GM12874 (cell line): Measurements from ENCODE around the gene CDH26.

ENCODE experiments used
- TF ChIP-seq, protein P1 (sequence below): IDR thresholded peaks from 2 replicates; pipeline ENCODE4 v1.5.1; 2011; ENCODE audit warnings: low read depth, mild to moderate bottlenecking, control low read depth, low read length, moderate library complexity; ENCODE audit not compliant: insufficient read depth

CDH26 gene

DNA sequence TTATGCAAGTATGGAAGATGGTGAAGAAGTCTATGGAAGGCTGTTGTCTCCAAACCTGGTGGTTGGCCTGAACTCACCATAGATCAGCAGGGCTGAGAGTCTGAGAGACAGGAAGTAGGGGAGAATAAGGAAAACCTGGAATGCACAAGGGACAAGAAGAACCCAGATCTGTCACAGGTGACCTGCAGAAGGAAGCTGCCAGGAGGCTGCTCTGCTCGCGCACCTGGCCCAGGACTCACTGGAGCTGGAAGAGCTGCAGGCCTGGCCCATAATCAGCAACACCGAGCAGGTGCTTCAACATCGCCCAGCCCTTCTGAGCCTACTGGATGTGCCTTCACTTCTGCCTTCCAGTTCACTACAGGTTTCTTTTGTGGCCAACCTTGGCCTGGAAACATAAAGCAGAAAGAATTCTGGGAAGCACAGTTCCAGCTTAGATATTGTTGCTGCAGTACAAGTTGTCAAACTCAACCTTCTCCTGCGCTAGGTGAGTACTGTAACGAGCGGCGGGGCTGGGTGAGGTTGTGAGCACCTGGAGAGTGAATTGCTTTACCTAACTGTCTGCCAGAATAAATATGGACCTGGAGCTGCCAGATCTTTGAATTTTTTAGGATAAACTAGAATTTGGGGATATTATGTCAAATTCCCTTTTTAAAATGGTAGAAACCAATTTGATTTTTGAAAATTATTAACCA, 82.4 kb downstream of the CDH26 start:
- TF ChIP-seq, protein P1, sequence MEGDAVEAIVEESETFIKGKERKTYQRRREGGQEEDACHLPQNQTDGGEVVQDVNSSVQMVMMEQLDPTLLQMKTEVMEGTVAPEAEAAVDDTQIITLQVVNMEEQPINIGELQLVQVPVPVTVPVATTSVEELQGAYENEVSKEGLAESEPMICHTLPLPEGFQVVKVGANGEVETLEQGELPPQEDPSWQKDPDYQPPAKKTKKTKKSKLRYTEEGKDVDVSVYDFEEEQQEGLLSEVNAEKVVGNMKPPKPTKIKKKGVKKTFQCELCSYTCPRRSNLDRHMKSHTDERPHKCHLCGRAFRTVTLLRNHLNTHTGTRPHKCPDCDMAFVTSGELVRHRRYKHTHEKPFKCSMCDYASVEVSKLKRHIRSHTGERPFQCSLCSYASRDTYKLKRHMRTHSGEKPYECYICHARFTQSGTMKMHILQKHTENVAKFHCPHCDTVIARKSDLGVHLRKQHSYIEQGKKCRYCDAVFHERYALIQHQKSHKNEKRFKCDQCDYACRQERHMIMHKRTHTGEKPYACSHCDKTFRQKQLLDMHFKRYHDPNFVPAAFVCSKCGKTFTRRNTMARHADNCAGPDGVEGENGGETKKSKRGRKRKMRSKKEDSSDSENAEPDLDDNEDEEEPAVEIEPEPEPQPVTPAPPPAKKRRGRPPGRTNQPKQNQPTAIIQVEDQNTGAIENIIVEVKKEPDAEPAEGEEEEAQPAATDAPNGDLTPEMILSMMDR: no peak

DNA sequence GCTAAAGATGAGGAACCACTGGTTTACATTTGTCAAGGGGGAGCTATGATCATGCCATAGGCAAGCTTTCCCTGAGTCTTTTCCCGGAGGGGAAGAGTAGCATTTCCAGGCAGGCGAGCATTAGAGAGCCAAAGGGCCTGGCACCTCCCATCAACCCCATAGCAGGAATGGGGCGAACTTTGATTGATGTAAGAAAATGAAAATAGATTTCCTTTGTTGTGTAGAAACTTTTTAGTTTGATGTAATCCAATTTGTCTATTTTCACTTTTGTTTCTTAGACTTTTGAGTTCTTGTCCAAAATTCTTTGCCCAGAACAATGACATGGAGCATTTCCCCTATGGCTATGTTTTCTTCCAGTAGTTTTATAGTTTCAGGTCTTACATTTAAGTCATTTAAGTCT, 85.2 kb downstream of the CDH26 start:
- TF ChIP-seq, protein P1: no peak

DNA sequence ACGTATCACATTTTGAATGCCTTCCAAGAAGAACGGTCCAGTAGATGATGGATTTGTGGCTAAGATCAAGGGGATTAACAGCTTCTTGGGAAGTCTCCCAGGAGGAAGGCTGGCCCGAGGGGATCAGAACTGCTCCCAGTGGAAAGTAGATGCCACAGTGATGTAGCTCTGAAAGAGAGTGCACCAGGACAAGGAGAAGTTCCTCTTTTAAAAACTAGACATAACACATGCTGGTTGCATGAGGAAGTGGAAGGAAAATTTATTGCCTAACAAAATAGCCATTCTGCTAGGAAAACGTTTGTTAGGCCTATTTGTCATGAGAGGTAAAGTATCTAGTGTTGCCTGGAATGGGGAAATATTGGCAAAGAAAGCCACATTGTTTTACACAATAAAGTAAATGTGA, 87.8 kb downstream of the CDH26 start:
- TF ChIP-seq, protein P1: no peak

- TF ChIP-seq, protein P1: no peak
These were observed 88.2 kb downstream of the CDH26 start for GRCh38 chr20:60046436-60046835.

GRCh38 chr20:60046860-60047259, 88.6 kb downstream of the CDH26 start:
- TF ChIP-seq, protein P1: no peak

DNA sequence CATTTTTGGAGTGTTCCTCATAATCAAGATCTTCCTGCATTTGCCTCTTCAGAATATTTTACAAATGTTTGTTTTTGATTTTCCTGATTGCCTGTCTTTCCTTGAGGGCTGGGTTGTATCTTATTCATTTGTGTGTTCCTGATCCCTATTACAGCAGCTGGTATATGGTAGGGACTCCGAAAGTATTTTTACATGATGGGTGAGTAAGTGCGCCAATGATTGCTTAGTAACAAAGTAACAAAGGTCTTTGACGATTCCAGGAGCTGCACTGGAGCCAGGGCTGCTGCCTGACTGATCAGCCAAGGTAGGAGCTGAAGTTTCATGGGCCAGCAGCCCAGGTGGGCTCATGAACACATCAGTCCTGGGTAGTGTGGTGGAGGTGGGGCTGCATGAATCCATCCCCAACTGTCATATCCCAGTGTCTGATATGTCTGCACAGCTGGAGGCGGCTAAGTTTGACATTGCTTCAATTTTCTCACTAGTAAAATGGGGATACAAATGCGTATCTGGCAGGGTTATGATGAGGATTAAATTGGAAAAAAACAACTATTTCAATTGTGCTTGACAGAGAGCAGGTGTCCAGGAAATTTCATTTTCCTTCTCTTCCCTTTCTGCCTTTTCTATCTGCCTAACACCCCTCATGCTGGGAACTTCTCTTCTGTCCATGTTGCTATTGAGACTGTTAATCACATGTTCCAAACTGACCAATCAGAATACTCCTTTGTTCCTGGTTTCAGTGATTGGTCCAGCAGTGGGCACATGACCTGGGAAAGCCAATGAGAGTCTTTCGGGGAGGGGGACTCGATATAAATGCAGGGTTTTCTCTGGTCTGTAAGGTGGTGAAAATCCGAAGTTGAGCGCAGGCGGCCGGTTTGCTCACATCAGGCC, 90.7 kb downstream of the CDH26 start:
- TF ChIP-seq, protein P1: no peak

GRCh38 chr20:60049601-60050000, 91.4 kb downstream of the CDH26 start:
- TF ChIP-seq, protein P1: no peak
